ENCODE measurements around the gene LRRC55.

The LRRC55 gene

GRCh38 chr11:57144075-57144474, 37.7 kb upstream of the LRRC55 start:
- no peak for DNase-seq (ENCODE audit: low spot score)
- no peak for TF ChIP-seq CTCF (IDR thresholded peaks at IDR 0.05; ENCODE audit: extremely low read depth, missing control alignments)

GRCh38 chr11:57144531-57145320, 37.0 kb upstream of the LRRC55 start:
- TF ChIP-seq CTCF (IDR thresholded peaks at IDR 0.05; ENCODE audit: extremely low read depth, missing control alignments): no peak
- no peak for DNase-seq (ENCODE audit: low spot score)

- DNase-seq (ENCODE audit: low spot score): no peak
- no peak for TF ChIP-seq CTCF (IDR thresholded peaks at IDR 0.05; ENCODE audit: extremely low read depth, missing control alignments)
Measured at GRCh38 chr11:57146301-57146700, 35.5 kb upstream of the LRRC55 start.

- TF ChIP-seq CTCF (IDR thresholded peaks at IDR 0.05; ENCODE audit: extremely low read depth, missing control alignments): no peak
- DNase-seq (ENCODE audit: low spot score): no peak
Measured at GRCh38 chr11:57148621-57149020, 33.1 kb upstream of the LRRC55 start.

GRCh38 chr11:57150454-57150917, 31.3 kb upstream of the LRRC55 start:
- TF ChIP-seq CTCF (IDR thresholded peaks at IDR 0.05; ENCODE audit: extremely low read depth, missing control alignments): no peak
- DNase-seq (ENCODE audit: low spot score): no peak

GRCh38 chr11:57152134-57152533, 29.6 kb upstream of the LRRC55 start:
- no peak for DNase-seq (ENCODE audit: low spot score)
- TF ChIP-seq CTCF (IDR thresholded peaks at IDR 0.05; ENCODE audit: extremely low read depth, missing control alignments): no peak

- DNase-seq (ENCODE audit: low spot score): no peak
- no peak for TF ChIP-seq CTCF (IDR thresholded peaks at IDR 0.05; ENCODE audit: extremely low read depth, missing control alignments)
Measured at GRCh38 chr11:57153448-57153847, 28.3 kb upstream of the LRRC55 start.

Data from GM20000 (cell line).